Measurements from ENCODE around the gene ICA1.

ICA1 gene

DNA sequence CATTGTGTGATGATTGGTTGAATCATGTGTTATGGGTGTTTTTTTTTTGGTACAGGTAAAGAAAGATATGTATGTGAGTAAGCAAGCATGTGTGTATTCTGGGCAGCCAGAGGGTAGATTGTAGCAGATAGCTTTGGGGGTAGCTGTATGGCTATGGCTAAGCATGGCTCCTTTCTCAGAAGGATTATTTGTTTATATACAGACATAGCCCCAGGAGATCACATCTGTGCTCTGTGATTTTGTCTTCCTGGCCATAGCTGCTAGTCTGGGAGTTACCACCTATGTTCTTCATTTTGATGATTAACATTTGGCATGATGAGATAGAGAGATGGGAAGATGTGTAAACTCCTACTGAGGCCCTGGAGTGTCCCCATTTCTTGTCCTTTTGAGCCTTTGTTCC is 23.2 kb upstream of the ICA1 start:
- no peak for DNase-seq (ENCODE audit: low read depth)
- TF ChIP-seq, protein P1, sequence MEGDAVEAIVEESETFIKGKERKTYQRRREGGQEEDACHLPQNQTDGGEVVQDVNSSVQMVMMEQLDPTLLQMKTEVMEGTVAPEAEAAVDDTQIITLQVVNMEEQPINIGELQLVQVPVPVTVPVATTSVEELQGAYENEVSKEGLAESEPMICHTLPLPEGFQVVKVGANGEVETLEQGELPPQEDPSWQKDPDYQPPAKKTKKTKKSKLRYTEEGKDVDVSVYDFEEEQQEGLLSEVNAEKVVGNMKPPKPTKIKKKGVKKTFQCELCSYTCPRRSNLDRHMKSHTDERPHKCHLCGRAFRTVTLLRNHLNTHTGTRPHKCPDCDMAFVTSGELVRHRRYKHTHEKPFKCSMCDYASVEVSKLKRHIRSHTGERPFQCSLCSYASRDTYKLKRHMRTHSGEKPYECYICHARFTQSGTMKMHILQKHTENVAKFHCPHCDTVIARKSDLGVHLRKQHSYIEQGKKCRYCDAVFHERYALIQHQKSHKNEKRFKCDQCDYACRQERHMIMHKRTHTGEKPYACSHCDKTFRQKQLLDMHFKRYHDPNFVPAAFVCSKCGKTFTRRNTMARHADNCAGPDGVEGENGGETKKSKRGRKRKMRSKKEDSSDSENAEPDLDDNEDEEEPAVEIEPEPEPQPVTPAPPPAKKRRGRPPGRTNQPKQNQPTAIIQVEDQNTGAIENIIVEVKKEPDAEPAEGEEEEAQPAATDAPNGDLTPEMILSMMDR (IDR thresholded peaks at IDR 0.05; ENCODE audit: low read depth, low read length): no peak
- TF ChIP-seq, protein P2, sequence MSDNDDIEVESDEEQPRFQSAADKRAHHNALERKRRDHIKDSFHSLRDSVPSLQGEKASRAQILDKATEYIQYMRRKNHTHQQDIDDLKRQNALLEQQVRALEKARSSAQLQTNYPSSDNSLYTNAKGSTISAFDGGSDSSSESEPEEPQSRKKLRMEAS (IDR thresholded peaks at IDR 0.05; ENCODE audit: low read depth, low read length): no peak
- TF ChIP-seq POLR2A (IDR thresholded peaks at IDR 0.05; ENCODE audit: extremely low read depth, insufficient read length): no peak
- no peak for TF ChIP-seq MYC (IDR thresholded peaks at IDR 0.05; ENCODE audit: low read depth, low read length)
- no peak overlapping the region for H3K4me3 ChIP-seq (ENCODE audit: low read depth, low read length)

DNA sequence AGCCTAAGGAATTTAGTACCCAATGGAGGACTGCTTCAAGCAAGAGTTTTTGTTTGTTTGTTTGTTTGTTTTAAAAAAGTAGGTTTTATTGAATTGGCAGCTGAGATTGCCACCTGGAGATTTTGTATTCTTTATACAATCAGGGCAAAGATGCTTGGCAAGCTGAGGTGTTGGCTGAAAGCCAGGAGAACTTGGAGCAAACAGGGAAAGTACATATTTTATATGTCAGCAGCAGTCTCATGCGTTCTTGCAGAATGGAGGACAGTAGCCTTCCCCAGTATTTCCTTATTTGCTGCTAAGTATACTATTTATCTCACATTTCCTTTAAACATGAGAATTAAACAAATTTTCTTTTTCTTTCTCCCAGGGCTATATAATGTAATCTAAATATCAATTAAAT is 22.6 kb upstream of the ICA1 start:
- no peak overlapping the region for H3K4me3 ChIP-seq (ENCODE audit: low read depth, low read length)
- TF ChIP-seq POLR2A (IDR thresholded peaks at IDR 0.05; ENCODE audit: extremely low read depth, insufficient read length): no peak
- TF ChIP-seq, protein P1 (IDR thresholded peaks at IDR 0.05; ENCODE audit: low read depth, low read length): no peak

DNA sequence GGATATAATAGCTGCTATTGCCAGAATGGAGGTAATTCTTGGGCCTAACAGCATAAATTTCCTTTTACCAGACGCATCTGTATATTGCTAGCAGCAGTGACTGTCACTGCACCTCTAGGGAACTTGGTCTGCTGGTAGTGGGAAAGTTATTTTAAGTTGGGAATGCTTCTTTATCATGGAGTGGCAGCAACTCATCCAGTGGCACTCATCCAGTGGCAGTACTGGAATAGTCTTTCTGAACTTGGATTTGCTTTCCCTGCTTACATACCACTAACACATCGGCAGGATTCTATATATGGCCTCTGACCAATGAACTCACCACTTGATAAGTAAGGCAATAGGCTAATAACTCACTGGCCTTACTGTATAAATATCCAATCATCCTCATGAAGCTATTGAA is 22.0 kb upstream of the ICA1 start:
- TF ChIP-seq, protein P2 (IDR thresholded peaks at IDR 0.05; ENCODE audit: low read depth, low read length): no peak
- TF ChIP-seq POLR2A (IDR thresholded peaks at IDR 0.05; ENCODE audit: extremely low read depth, insufficient read length) (no peak), MYC (IDR thresholded peaks at IDR 0.05; ENCODE audit: low read depth, low read length) (no peak)
- TF ChIP-seq, protein P1 (IDR thresholded peaks at IDR 0.05; ENCODE audit: low read depth, low read length): no peak

More for the DNA sequence above, 22.6 kb upstream of the ICA1 start:
- no peak for DNase-seq (ENCODE audit: low read depth)

DNA sequence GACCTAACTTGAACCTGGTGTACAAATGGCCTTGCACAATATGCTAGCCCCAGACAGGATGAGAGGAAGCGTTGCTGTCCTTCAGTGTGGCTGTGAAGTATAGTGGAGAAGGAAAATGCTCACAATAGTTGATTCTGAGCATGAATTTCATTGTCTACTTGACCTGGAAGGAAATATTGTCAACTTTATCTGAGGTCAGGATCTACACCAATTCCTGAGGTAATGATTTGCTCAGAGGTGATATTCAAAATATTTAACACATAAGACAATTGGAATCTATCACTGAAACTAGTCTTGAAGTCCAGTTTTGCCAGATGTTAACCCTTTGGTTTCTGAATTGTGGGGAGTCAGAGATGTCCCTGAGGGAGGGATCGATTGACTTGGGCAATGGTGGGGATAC is 20.9 kb upstream of the ICA1 start:
- no peak overlapping the region for H3K4me3 ChIP-seq (ENCODE audit: low read depth, low read length)
- TF ChIP-seq POLR2A (IDR thresholded peaks at IDR 0.05; ENCODE audit: extremely low read depth, insufficient read length): no peak
- TF ChIP-seq, protein P2 (IDR thresholded peaks at IDR 0.05; ENCODE audit: low read depth, low read length): no peak
- no peak for TF ChIP-seq MYC (IDR thresholded peaks at IDR 0.05; ENCODE audit: low read depth, low read length)
- TF ChIP-seq, protein P1 (IDR thresholded peaks at IDR 0.05; ENCODE audit: low read depth, low read length): no peak
- DNase-seq (ENCODE audit: low read depth): no peak

More for the DNA sequence above, 22.0 kb upstream of the ICA1 start:
- H3K4me3 ChIP-seq (ENCODE audit: low read depth, low read length): no peak overlapping the region
- no peak for DNase-seq (ENCODE audit: low read depth)

DNA sequence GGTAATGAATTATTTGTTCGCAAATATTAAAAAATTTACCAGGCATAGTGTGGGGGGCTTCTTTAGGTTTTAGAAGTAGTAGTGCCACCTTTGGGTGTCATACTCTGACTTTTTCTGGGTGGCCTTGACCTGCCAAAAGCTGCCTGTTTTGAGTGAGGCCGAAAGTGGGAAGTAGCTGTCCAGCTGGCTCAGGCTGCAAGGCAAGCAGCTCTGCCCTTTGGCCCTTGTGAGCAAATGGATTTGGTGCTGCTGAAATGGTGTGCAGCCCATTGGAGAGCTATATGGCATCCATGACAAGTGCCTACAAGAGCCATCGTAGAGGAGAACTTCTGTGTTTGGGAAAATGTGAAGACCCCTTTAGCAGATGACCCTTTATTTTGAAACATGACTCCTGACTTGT is 20.2 kb upstream of the ICA1 start:
- DNase-seq (ENCODE audit: low read depth): no peak
- TF ChIP-seq, protein P2 (IDR thresholded peaks at IDR 0.05; ENCODE audit: low read depth, low read length): no peak
- no peak for TF ChIP-seq MYC (IDR thresholded peaks at IDR 0.05; ENCODE audit: low read depth, low read length)
- no peak for TF ChIP-seq POLR2A (IDR thresholded peaks at IDR 0.05; ENCODE audit: extremely low read depth, insufficient read length)
- TF ChIP-seq, protein P1 (IDR thresholded peaks at IDR 0.05; ENCODE audit: low read depth, low read length): no peak
- no peak overlapping the region for H3K4me3 ChIP-seq (ENCODE audit: low read depth, low read length)

DNA sequence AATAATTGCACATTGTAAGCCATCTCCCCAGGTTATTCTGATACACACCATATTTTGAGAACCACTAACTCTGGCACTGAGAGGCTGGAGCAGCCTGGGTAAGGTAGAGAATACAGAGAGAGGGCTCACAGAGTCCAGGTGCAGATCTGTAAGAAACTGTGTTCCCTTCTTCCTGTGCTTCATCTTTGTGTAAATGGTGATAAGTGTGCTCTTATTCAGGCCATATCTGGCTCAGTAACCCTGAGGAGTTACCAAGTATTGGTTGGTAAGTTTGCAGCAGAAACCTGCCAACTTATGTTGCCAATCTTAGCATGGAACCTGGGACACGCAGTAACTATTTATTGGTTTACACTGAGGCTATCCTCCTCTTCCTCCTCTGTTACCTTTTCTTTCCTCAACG is 16.2 kb upstream of the ICA1 start:
- no peak overlapping the region for H3K4me3 ChIP-seq (ENCODE audit: low read depth, low read length)
- no peak for DNase-seq (ENCODE audit: low read depth)
- no peak for TF ChIP-seq POLR2A (IDR thresholded peaks at IDR 0.05; ENCODE audit: extremely low read depth, insufficient read length)
- no peak for TF ChIP-seq MYC (IDR thresholded peaks at IDR 0.05; ENCODE audit: low read depth, low read length)
- TF ChIP-seq, protein P1 (IDR thresholded peaks at IDR 0.05; ENCODE audit: low read depth, low read length): no peak

Data from NB4 (cell line).